PFSK-1 (cell line): ENCODE results near the gene DNAJC10.

ENCODE experiments used
- FOXP2 ChIP-seq: optimal IDR thresholded peaks from 2 replicates; pipeline ENCODE3; 2011; ENCODE audit warnings: borderline replicate concordance, control low read depth, inconsistent platforms; ENCODE audit not compliant: insufficient read depth; ENCODE audit errors: extremely low read length, extremely low read depth
- POLR2AphosphoS5 ChIP-seq: IDR thresholded peaks from 2 replicates; pipeline ENCODE4 v1.6.1; 2012; ENCODE audit warnings: low read depth, mild to moderate bottlenecking, control low read depth, low read length, moderate library complexity
- SIN3A ChIP-seq: IDR thresholded peaks from 2 replicates; pipeline ENCODE4 v1.6.1; 2012; ENCODE audit warnings: mild to moderate bottlenecking, low read length, moderate library complexity, borderline replicate concordance; ENCODE audit not compliant: insufficient read depth
- TAF1 ChIP-seq: IDR thresholded peaks from 2 replicates; pipeline ENCODE4 v1.6.1; 2012; ENCODE audit warnings: low read length, control low read depth, borderline replicate concordance; ENCODE audit not compliant: insufficient read depth
- TF ChIP-seq, protein P1 (sequence below), 2 experiments: IDR thresholded peaks; 2 replicates each; pipeline versions ENCODE4 v1.6.1 to v1.8.0; 2011 to 2012; ENCODE audit warnings: low read depth in 2 of 2, low read length in 2 of 2, control low read depth in 1 of 2, inconsistent platforms in 1 of 2, mild to moderate bottlenecking in 1 of 2, moderate library complexity in 1 of 2; ENCODE audit not compliant: insufficient read depth in 1 of 2

The DNAJC10 gene

GRCh38 chr2:182672466-182673165 is 43.4 kb upstream of the DNAJC10 start:
- TF ChIP-seq FOXP2 (no peak), SIN3A (no peak), POLR2AphosphoS5 (no peak), TAF1 (no peak)
- TF ChIP-seq, protein P1, sequence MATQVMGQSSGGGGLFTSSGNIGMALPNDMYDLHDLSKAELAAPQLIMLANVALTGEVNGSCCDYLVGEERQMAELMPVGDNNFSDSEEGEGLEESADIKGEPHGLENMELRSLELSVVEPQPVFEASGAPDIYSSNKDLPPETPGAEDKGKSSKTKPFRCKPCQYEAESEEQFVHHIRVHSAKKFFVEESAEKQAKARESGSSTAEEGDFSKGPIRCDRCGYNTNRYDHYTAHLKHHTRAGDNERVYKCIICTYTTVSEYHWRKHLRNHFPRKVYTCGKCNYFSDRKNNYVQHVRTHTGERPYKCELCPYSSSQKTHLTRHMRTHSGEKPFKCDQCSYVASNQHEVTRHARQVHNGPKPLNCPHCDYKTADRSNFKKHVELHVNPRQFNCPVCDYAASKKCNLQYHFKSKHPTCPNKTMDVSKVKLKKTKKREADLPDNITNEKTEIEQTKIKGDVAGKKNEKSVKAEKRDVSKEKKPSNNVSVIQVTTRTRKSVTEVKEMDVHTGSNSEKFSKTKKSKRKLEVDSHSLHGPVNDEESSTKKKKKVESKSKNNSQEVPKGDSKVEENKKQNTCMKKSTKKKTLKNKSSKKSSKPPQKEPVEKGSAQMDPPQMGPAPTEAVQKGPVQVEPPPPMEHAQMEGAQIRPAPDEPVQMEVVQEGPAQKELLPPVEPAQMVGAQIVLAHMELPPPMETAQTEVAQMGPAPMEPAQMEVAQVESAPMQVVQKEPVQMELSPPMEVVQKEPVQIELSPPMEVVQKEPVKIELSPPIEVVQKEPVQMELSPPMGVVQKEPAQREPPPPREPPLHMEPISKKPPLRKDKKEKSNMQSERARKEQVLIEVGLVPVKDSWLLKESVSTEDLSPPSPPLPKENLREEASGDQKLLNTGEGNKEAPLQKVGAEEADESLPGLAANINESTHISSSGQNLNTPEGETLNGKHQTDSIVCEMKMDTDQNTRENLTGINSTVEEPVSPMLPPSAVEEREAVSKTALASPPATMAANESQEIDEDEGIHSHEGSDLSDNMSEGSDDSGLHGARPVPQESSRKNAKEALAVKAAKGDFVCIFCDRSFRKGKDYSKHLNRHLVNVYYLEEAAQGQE (IDR thresholded peaks at IDR 0.05; ENCODE audit: insufficient read depth in 1 of 2, low read depth in 2 of 2, low read length in 2 of 2) = no peak

GRCh38 chr2:182680837-182681236 is 35.2 kb upstream of the DNAJC10 start:
- TF ChIP-seq TAF1 (no peak), SIN3A (no peak), POLR2AphosphoS5 (no peak), FOXP2 (no peak)
- TF ChIP-seq, protein P1 (IDR thresholded peaks at IDR 0.05; ENCODE audit: insufficient read depth in 1 of 2, low read depth in 2 of 2, low read length in 2 of 2) = no peak

DNA sequence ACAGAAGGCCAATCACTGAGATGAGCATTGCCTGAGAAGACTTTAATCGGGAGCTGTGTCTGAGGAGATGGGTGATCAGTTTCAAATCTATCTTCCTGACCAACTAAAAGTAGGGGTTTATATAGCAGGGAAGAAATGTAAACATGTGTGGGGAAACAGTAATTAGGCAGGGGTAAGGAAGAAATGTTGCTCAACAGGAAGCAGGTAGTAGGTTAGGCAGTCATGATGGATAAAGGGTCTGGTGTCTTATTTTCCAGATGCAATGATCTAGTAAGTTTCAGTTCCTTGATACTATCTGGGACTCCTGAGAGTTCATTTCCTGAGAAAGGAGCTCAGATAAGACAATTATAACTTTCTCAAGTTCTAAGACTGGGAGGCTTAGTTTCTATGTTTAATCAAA is 33.8 kb upstream of the DNAJC10 start:
- TF ChIP-seq POLR2AphosphoS5 (no peak), TAF1 (no peak), SIN3A (no peak), FOXP2 (no peak)
- TF ChIP-seq, protein P1 (IDR thresholded peaks at IDR 0.05; ENCODE audit: insufficient read depth in 1 of 2, low read depth in 2 of 2, low read length in 2 of 2) = no peak

- TF ChIP-seq POLR2AphosphoS5 (no peak), SIN3A (no peak), TAF1 (no peak), FOXP2 (no peak)
- TF ChIP-seq, protein P1 (IDR thresholded peaks at IDR 0.05; ENCODE audit: insufficient read depth in 1 of 2, low read depth in 2 of 2, low read length in 2 of 2) = no peak
Measured at GRCh38 chr2:182685559-182685958, 30.5 kb upstream of the DNAJC10 start.

DNA sequence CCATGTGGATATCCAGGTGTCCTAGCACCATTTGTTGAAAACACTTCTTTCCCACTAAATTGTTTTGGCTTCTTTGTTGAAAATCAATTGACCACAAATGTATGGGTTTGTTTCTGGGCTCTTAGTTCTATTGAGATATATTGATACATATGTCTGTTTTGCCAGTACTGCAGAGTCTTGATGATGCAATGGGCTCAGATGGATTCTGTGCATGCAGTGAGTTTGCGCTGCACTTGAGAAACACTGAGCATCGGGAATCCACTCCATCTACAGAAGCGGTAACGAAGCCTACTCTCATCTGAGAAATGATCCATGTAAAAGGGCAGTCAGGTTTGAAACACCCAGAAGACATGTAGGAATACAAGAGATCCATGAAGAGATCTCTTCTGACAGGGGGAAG is 21.9 kb upstream of the DNAJC10 start:
- TF ChIP-seq POLR2AphosphoS5 (no peak), TAF1 (no peak)
